GM21515 (cell line): Measurements from ENCODE around the gene THRA.

Source experiments
- ATAC-seq: cut with Tn5 transposase; IDR thresholded peaks from one replicate; pipeline ENCODE4 v1.9.1; 2021; ENCODE audit not compliant: unreplicated experiment

The THRA gene

DNA sequence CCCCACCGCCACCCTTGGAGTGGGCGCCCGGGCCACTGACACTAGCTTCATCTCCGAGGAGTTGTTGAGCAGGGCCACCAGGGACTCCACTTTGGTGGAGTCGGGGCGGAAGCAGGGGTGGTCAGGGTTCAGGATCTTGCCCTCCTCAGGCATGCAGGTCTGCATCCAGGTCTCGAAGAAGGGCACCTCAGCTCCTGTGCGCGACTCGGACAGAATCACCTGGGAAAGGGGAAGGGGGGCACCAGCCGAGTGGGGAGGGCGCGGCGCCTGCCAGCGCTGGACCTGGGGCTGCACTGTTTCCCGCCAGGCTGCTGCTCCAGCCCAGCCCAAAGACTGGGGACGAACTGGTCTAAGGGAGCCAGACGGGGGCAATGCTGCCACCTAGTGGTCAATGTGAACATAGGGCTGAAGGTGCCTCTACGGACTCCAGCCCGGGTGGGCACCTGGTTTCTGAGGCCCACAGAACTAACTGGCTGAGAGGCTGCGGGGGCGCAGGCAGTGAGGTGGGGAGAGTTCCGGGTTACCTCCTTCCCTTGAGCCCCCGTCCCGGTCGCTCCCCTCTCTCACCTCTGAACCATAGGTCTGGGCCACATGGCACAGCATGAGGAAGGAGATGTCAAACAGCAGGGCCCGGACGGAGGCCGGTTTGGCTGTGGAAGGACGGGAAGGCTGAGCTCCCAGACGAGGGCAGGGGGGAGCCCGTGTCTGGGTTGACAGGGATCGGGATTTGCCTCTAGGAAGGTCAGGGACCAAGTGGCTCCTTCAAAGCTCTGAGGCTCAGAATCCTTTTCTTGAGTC is 35.8 kb upstream of the THRA start:
- ATAC-seq: peak; percentile 52

DNA sequence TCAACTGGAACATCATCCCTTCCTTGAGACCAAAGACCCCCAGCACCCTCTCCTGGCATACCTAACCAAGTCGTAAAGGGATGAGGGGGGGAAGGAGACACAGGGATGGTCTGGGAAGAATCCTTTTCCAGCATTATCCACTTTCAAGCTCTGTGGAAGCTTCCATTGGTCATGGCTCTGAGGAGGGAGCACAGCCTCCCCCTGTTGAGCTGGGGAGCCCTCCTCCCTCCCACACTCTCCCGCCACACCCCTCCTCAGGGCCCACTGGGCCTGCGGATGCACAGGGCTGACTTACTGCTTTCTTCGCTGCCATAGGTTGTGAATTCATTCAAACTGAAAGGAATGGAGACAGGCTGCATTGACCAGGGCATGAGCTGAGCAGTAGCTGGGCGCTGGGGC is 35.2 kb upstream of the THRA start:
- no peak for ATAC-seq

DNA sequence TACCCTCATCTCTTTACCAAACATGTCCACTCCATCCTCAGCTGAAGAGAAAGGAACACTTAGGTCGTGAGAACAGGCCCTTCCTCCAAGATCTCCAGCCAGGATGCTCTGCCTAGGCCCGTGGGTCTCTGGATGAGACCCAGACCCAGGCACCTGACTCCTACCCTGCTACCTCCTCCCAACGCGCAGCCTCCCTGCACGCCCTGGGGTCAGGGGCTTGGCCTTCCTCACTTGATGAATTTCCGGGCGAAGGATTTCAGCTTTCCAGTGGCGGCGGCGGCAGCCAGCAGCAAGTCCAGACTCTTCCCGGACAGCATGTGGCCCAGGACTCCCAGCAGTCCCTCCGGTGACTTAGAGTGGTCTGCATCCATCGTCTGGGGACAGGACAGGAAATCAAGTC is 34.2 kb upstream of the THRA start:
- ATAC-seq: no peak

DNA sequence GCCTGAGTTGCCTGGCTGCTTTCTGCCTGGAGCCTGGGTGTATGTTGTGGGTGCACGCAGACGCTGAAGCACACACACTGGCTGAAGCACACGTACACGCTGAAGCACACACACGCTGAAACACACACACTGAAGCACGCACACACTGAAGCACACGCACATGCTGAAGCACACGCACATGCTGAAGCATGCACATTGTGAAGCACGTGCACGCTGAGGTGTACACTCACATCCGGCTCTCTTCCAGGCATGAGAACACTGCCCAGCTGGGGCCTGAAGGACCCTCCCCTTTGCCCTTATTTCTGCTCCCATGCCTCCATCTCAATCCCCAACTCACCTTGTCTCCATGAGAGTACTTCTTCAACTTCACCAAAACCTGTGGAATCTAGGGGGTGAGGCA is 31.1 kb upstream of the THRA start:
- ATAC-seq: no peak

DNA sequence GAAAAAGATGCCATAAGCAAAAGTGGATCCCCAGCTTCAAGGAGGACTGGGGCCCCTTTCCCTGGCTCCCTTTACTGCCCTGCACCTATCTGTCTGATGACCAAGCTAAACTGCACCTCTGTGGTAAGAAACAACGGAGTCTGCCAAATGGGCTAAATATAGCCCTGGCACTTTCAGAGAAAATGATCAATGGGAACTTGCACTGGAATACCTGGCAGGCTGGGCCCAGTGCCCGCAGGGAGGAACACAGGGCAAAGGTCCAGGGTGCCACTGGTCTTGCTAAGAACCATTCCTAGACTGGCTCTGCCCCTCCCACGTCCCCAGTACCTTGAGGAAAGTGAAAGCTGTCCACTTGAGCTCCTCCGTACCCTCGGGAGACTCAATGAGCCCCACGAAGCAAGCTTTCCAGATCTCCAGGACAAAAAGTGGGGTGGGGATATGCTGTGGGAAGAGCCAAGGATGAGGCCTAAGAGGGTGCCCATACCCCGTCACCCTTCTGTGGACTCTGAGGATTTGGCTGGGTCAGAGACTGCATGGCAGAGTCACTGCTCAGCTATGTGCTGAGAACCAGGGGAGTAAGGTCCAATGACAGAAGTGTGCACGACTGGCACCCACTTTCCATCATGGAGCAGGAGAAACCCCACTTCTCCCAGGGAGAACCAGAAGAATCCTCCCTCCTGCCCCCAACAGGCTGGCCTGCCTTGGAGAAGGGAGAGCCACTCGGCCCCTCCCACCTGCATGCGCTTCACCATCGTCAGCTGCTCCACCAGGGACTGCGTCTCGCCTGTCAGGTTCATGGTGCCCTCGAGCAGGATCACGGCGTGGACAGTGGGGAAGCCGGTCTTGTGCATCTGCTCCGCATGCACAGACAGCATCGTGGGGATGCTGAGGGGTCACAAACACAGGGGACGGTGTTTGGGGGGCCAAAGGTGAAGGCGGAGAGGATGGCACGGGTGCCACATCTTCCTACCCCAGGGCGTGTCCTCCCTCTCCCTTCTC is 30.1 kb upstream of the THRA start:
- ATAC-seq: no peak

DNA sequence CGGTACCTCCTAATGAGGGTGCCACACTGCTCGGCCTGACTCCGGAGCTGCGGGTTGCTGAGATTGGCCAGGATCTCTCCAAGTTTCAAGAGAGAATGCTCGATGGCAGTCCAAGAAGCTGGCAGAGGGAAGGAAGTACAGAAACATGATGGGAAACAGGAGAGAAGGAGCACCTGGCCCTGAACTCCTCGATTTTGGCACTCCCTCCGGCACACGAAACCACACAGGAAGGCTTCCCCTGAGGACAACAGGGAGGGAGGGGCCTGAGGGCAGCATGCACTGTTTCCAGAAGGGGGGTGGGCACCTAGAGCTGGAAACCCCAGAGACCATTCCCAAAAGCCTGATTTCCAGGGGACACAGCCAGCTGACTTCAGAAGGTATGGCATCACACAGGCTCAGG is 29.4 kb upstream of the THRA start:
- ATAC-seq: no peak

DNA sequence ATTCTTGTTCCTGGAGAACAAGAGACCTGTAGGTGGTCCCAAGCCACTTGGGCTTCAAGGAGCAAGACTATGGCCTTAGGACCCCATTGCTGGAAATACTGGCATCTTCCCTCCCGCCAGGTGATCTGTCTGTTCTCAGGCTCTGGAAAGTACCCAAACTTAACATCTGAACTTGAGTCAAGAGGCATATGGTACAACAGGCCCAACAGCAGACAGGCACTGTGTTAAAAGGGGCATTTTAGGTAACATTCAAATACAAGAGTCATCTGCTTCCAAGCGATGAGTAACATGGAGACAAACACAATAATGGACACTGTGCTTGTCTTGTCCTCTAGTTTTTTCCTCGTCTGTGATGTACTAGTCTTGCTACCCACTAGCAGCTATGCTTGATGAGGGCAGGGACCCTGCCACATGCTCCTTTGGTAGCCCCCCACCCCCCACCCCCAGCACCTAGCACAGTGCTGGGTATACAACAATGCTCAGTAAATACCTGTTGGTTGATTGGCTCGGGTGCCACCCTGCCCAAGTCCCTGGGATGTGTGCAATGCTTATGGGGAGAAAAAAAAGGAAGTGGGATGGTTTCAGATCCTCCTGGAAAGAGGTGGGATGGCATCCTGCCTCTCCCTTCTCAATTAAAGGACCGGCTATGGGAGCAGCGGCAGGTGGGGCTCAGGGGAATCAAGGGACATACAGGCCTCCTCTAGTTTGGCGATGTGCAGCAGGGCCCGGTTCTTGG is 28.2 kb upstream of the THRA start:
- ATAC-seq: no peak

DNA sequence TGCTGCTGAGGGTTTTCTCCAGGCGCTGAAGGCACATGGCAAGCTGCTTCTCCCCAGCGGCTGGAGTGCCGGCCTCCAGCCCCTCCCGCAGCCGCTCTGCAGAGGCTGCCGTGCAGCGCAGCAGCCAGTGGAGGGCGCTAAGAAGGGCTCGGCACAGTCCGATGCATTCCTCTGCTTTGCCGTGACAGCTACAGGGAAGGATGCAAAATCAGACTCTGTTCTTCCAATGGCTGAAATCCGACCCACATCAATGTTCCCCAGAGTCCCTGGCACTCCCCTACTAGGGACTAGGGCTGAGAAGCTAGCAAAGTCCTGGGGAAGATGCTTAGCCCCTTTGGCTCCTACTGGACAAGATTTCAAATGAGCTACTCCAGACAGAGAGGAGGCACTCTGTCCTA is 27.6 kb upstream of the THRA start:
- no peak for ATAC-seq

DNA sequence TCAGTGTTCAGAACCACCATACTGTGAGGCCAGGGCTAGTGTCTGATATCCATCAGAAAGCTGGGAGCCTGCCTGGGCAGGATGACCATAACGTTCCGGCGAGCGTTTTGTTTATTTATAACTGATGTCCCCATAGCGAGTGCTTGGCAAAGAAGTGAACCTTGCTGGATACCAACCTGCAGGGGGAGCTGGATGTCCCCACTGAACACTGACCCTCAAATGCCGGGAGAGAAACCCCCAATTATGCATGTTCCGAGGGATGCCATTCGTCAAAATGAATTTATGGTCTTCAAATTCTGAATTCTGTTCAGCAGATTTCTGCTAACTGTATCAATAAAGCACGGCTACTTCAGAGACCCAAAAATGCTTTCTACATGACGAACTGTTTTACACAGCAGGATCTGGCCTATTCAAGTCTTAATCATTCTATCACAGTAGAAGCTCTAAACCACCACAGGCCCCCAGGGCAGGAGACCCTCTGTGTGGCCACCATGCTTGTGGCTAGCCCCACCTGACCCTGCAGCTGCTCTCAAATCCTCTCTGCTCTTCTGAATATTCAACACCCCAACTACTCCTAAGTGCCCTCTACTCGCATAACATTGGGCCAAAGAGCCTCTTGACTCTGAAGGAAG is 23.8 kb upstream of the THRA start:
- no peak for ATAC-seq

- ATAC-seq: no peak
These were observed 21.6 kb upstream of the THRA start for GRCh38 chr17:40041196-40041595.

DNA sequence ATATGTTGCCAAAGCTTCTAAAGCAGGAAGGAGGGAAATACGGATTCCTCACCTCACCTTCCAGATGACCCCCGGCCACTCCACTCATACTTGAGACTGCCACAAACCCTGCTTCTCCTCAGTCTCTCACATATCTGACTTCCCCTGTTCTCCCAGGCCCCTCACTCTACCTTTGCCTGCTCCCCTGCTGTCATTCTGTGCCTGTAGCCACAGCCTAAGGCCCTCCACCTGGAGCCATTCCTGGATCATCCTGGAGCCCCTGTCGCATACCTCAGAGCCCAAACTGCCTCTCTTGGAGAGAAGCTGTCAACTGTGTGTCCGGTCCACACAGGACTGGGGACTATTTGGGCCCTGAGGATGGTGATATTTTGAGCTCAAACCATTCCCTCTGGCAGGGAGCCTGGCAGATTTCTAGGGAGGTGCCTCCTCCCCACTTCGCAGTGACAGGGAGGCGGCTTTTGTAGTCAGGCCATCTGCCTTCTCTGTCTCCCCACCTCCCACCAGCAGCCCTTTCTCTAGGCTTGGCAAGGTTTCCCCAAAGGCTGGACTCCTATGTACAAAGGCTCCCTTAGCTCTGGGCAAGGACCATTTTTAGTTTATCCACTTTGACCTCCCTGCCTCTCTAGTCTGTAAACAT is 6.3 kb upstream of the THRA start:
- no peak for ATAC-seq

DNA sequence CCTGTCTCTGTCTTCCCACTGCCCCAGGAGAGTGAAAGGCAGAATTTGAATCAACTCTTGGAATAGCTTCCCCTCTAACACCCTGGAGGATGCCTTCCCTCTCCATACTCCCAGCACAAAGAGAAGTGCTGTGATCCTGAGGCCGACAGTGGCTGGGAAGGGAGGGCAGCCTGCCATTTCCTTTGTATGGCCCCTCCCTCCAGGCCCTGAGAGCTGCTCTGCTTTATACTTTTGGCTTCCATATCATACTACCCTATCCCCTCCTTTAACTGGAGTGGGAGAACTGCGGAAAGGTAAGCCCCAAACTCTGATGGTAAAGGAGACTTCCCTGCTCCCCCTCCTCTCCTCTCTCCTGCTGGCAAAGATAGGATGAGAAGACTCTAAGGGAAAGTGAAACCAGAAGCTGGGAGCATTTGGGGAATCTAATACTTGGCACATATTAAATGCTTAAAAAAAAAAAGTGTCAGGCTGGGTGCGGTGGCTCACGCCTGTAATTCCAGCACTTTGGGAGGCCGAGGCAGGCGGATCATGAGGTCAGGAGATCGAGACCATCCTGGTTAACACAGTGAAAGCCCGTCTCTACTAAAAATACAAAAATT is 4.5 kb upstream of the THRA start:
- ATAC-seq: no peak

- ATAC-seq: no peak
These were observed 3.9 kb upstream of the THRA start for GRCh38 chr17:40058865-40059264.

DNA sequence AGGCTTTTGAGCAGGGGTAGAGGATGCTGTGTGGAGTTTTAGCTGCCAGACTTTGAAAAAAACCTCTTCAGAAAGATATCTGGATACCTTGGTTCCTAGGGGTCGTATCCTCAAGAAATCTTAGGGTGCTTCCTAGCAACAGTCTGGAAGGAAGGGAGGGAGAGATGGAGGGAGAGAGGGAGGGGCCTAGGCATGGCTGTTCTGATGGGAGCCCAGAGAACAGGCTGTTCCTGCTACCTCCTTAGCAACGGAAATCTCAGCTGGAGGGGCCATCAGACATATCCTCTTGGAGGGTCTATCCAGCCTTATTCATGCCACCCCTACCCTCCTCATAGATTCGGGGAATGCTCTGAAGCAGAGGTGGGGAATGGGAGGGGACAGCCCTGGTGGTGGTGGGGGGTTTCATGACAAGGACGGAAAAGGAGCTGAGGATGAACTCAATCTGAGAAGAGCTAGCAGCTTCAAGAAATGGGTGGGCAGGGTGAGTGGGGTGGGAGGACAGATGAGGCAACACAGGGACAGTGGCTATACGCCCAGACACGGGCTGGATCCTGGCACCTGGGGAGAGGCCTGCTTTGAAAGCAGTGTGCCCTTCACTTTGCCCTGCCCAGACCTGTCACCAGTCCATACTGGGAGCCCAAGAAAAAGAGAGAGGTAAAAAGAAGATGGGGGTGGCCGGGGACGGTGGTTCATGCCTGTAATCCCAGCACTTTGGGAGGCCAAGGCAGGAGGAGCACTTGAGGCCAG is 2.9 kb upstream of the THRA start:
- ATAC-seq: no peak

- ATAC-seq: no peak
These were observed 1.7 kb upstream of the THRA start for GRCh38 chr17:40060887-40061608.

- ATAC-seq: no peak
These were observed 1.1 kb upstream of the THRA start for GRCh38 chr17:40061609-40062038.

DNA sequence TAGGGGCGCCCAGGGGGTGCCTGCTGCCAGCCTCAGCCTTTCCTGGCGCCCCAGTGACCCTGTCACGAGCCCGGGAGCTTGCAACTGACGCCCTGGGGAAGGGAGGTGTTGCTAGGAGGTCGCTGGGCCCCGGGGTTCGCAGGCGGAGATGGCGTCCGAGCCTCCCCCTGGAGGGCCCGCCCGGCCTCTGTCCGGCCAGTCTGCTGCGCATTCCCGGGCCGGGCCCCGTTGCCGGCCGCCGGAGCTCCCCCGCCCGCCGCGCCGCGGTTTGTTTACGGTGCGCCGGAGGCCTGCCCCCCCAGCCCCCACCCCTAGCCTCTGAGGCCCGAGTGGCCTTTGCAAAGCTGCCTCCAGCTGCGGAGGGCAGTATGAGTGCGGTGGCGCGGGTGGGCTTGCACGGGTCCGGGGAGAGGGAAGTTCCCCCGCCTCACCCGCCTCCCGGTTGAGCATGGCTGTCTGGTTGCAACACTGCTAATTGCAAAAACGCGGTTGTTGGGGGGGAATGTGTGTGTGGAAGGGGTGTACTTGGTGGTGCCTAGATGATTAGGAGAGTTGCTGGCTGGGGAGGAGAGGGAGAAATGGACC is 514 bp downstream of the THRA start:
- ATAC-seq: no peak

DNA sequence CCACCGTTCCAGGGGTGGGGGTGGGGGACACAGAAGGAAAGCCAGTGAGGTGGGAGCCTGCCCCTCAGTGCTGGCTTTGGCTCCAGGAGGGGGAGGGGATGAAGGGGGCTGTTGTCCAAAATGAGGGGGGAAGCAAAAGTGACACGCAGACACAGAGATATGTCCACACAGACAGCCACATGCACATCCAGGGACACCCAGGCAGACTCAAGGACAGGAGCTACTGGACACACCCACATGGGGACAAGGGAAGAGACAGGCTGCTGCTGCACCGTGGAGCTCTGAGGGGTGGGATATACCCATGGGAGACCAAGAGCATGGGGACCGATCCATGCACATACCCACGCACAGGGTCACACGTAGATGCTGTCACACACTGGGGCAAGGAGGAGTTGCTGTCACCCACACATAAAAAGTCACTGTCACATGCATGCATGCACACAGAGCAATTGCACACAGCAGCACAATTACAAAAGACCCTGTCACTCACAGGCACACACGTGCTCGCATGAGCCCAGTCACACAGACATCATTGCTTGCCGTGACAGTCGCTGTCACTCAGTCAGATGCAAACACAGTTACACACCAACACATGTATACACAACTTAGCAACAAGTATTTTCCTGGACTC is 1.3 kb downstream of the THRA start:
- no peak for ATAC-seq
